ENCODE measurements around the gene TFB1M. TPM values are rescaled to one million over a fixed set of nuclear protein-coding genes. Genes with fewer than 3 reads are reported as not detected.

Gene TFB1M
- total RNA-seq, 2 donors from 2014 or later, result 38.8 to 43.0 TPM

DNA sequence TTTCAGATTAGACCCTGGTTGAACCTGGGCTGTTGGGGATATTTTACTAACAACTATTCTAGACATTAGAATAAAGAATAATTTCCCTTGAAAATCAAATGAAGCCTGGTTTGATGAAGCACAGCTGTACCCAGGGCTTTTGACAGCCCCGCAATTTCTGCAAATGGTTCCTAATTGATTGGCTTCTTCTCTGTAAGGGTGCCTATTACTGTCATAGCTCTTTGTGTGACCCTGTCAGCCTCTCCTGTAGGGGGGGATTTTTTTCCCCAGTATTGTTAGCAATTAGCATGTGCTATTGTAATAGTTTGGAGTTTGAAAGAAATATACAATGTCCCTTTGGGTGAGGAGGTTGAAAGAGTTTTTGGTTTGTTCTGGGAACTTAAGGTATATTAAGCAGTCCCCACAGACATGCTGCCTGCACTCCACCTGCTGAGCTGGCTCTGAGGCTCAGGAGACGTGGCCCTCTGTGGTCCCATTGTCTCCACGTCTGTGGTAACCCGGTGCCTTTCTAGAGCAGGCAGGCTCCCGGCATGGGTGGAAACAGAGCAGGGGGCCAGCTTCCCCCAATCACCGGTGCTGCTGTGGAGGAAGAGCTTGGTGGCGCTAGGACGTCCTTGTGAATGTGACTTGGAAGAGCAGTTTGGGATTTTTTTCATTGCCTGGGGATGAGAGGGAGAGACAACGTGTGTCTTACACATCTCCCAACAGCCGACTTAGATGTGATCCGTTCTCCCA is 97.8 kb downstream of the TFB1M start:
- TF ChIP-seq, protein P1, sequence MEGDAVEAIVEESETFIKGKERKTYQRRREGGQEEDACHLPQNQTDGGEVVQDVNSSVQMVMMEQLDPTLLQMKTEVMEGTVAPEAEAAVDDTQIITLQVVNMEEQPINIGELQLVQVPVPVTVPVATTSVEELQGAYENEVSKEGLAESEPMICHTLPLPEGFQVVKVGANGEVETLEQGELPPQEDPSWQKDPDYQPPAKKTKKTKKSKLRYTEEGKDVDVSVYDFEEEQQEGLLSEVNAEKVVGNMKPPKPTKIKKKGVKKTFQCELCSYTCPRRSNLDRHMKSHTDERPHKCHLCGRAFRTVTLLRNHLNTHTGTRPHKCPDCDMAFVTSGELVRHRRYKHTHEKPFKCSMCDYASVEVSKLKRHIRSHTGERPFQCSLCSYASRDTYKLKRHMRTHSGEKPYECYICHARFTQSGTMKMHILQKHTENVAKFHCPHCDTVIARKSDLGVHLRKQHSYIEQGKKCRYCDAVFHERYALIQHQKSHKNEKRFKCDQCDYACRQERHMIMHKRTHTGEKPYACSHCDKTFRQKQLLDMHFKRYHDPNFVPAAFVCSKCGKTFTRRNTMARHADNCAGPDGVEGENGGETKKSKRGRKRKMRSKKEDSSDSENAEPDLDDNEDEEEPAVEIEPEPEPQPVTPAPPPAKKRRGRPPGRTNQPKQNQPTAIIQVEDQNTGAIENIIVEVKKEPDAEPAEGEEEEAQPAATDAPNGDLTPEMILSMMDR (conservative IDR thresholded peaks at IDR 0.05), result no peak
- Mint-ChIP-seq H3K27me3 (ENCODE audit: insufficient read depth) (no peaks in the 10 kb centered on the region), H3K27ac (no peak overlapping the region), H3K9me3 (peaks cover 8% of the 10 kb centered on the region), H3K4me3 (no peak overlapping the region), H3K36me3 (ENCODE audit: low read depth) (peaks cover 11% of the 10 kb centered on the region), H3K4me1 (peaks cover 7% of the 10 kb centered on the region)
- Histone ChIP-seq H3K9me3 (ENCODE audit: control insufficient read depth, low read length) (no peaks in the 10 kb centered on the region), H3K4me3 (ENCODE audit: low read length) (no peak overlapping the region), H3K9ac (ENCODE audit: extremely low read depth, low read length, poor library complexity, severe bottlenecking) (no peak overlapping the region), H3K27ac (ENCODE audit: low read depth, low read length) (peak overlapping the region; percentile 12), H3K27me3 (ENCODE audit: control insufficient read depth, insufficient read depth, low read length, poor library complexity, severe bottlenecking) (no peaks in the 10 kb centered on the region), H3K36me3 (ENCODE audit: control insufficient read depth, insufficient read depth, low read length) (peaks cover 4% of the 10 kb centered on the region), H3K4me1 (ENCODE audit: control insufficient read depth, insufficient read depth, low read length) (no peaks in the 10 kb centered on the region)
- peak; percentile 72 for DNase-seq
- WGBS, 2 experiments (ENCODE audit: insufficient coverage in 1 of 2, insufficient read length in 1 of 2), result 54 to 56% methylated on average over 5 to 11 of the region's 11 CpGs

DNA sequence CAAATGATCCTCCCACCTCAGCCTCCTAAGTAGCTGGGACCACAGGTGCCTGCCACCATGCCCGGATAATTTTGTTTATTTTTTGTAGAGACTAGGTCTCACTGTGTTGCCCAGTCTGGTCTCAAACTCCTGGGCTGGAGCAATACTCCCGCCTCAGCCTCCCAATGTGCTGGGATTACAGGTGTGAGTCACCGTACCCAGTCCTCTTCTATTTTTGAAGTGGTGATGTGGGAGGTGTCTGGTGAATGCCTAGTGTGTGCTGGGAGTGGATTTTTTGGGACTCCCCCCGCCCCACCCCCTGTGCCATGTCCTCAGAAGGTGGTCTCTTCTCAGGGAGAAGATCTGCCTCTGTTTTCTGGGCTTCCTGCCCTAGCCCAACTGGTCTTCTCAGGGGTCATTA is 98.4 kb downstream of the TFB1M start:
- DNase-seq, result no peak
- peaks cover 4% of the 10 kb centered on the region for H3K36me3 ChIP-seq (ENCODE audit: control insufficient read depth, insufficient read depth, low read length)
- H3K4me3 Mint-ChIP-seq, result no peak overlapping the region
- H3K9me3 Mint-ChIP-seq, result peaks cover 8% of the 10 kb centered on the region
- peaks cover 12% of the 10 kb centered on the region for H3K36me3 Mint-ChIP-seq (ENCODE audit: low read depth)
- no peaks in the 10 kb centered on the region for H3K4me1 ChIP-seq (ENCODE audit: control insufficient read depth, insufficient read depth, low read length)
- no peak overlapping the region for H3K4me3 ChIP-seq (ENCODE audit: low read length)
- no peaks in the 10 kb centered on the region for H3K27me3 ChIP-seq (ENCODE audit: control insufficient read depth, insufficient read depth, low read length, poor library complexity, severe bottlenecking)
- no peaks in the 10 kb centered on the region for H3K9me3 ChIP-seq (ENCODE audit: control insufficient read depth, low read length)
- H3K4me1 Mint-ChIP-seq, result peaks cover 7% of the 10 kb centered on the region
- no peak overlapping the region for H3K27ac Mint-ChIP-seq
- TF ChIP-seq, protein P1 (conservative IDR thresholded peaks at IDR 0.05), result no peak
- 93 to 100% methylated on average over 2 to 4 of the region's 4 CpGs for WGBS, 2 experiments (ENCODE audit: insufficient coverage in 1 of 2, insufficient read length in 1 of 2)
- H3K27ac ChIP-seq (ENCODE audit: low read depth, low read length), result no peak overlapping the region
- no peak overlapping the region for H3K9ac ChIP-seq (ENCODE audit: extremely low read depth, low read length, poor library complexity, severe bottlenecking)
- no peaks in the 10 kb centered on the region for H3K27me3 Mint-ChIP-seq (ENCODE audit: insufficient read depth)

DNA sequence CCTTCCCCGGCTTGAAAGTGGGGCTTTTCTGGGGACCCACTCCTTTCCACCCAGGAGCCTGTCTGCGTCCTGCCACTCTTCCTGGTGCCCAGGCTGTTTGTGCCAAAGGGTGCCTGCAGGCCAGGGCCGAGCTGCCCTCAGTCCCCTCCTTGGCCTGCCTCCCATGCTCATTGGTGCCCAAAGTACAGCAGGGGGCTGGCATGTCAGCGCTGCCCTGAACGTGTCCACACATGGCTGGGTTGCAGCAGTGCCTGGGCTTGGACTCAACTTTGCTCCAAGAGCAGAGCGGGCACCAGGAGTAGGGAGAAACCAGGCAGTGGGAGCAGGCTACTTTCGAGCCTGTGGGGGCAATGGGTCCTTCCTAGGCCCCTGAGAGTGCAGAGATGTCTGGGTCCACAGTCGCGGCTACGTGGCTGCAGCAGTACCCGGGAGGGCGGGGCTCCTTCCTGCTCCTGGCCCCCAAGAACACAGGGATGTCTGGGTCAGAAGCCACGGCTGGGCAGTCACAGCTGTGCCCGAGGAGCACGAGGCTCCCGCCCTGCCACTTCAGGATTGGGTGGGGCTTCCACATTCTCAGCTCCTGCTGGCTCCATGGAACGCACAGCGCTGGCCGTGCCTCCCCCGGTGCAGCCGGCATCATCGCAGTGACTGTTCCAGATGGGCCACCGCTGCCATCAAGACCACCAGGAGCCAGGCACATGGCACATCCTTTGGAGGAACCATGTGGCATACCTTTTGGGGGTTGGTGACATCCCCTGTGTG is 100.5 kb downstream of the TFB1M start:
- no peaks in the 10 kb centered on the region for H3K4me1 ChIP-seq (ENCODE audit: control insufficient read depth, insufficient read depth, low read length)
- H3K9me3 ChIP-seq (ENCODE audit: control insufficient read depth, low read length), result no peaks in the 10 kb centered on the region
- Mint-ChIP-seq H3K4me3 (no peak overlapping the region), H3K27me3 (ENCODE audit: insufficient read depth) (no peaks in the 10 kb centered on the region), H3K27ac (no peak overlapping the region), H3K36me3 (ENCODE audit: low read depth) (peaks cover 12% of the 10 kb centered on the region), H3K9me3 (peaks cover 8% of the 10 kb centered on the region), H3K4me1 (peaks cover 7% of the 10 kb centered on the region)
- TF ChIP-seq, protein P1 (conservative IDR thresholded peaks at IDR 0.05), result no peak
- H3K27ac ChIP-seq (ENCODE audit: low read depth, low read length), result no peak overlapping the region
- peaks cover 4% of the 10 kb centered on the region for H3K36me3 ChIP-seq (ENCODE audit: control insufficient read depth, insufficient read depth, low read length)
- WGBS, 2 experiments (ENCODE audit: insufficient coverage in 1 of 2, insufficient read length in 1 of 2), result 93 to 95% methylated on average over 19 to 23 of the region's 23 CpGs
- no peak for DNase-seq
- H3K4me3 ChIP-seq (ENCODE audit: low read length), result no peak overlapping the region
- H3K9ac ChIP-seq (ENCODE audit: extremely low read depth, low read length, poor library complexity, severe bottlenecking), result no peak overlapping the region
- H3K27me3 ChIP-seq (ENCODE audit: control insufficient read depth, insufficient read depth, low read length, poor library complexity, severe bottlenecking), result no peaks in the 10 kb centered on the region
